ENCODE results near the gene VMO1.
A peak's percentile ranks its signal among the peaks of the same experiment; 100 is the strongest.
"Not testable (repeated sequence)": the region's sequence is repeated elsewhere in the genome, so short reads cannot be mapped to it uniquely, and the experiment has no call there.

The VMO1 gene
- total RNA-seq, result 0.10 to 0.85 (median 0.18) reads per million in 4 experiments

DNA sequence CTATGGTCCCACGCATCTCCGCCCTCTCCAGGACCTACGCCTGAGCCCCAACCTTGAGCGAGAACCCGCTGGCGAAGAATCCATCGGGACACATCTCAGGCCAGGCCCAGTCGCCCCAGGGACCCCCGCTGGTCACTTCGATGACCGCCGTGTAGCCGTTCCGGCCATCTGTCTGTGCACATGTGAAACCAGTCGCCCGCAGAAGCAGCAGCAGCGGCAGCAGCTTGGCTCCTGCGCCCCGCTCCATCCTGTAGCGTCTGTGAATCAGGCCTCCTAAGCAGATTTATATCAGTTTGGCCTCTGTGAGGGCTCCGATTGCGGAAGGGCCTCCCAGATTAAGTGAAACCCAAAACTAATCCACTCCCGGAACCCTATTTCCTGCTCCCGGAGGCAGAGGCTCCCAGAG is at the start of gene VMO1:
Gene VMO1, minus strand, starts transcription at position 259 of the 406 bp plus-strand sequence. Its CDS starts 12 bp downstream, at position 247.
- no peak for DNase-seq

GRCh38 chr17:4834681-4835020 is 48.5 kb upstream of the VMO1 start:
- no peak for DNase-seq

DNA sequence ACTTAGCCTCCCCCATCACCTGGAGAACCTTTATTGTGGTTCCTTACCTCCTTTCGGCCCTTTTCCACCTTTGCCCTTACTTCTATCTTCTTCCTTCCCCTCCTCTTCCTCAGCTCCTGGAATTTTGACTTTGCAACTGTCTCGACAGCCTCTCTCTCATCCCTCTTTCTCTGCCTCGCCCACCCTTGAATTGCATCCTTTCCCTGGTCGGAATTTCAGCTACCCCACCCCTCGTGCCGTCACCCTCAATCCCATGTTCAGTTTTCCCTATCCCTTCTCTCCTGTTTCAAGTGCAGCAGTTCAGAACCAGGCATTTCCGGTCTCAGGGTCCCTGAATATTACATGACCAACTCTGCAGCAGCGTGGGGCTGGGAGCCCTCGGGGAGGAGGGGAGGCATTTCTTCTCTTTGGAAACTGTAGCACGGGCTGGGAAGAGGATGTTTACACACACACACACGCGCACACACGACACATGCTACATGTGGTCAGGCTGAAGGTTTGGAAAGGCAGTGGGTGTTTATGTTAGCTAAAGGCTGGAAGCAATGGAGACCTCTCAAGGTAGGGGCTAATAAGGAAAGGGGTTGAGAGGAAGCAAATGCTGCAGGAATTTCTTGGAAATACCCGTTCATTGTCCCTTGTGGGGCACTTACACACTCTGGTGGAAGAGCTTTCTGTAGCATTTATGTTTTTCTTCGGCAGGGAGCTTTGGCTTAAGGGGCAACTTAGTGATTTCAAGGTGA is 47.9 kb upstream of the VMO1 start:
- DNase-seq, result no peak

- DNase-seq, result peak; percentile 79
Measured at GRCh38 chr17:4833178-4833940, 47.2 kb upstream of the VMO1 start, which contains the start of gene MINK1. Gene MINK1, plus strand, starts transcription at chr17:4833340. Its CDS starts 244 bp downstream, at chr17:4833584.

GRCh38 chr17:4832829-4833177 is 46.6 kb upstream of the VMO1 start:
- DNase-seq, result not testable (repeated sequence)

GRCh38 chr17:4827399-4827798 is 41.2 kb upstream of the VMO1 start:
- DNase-seq, result no peak

DNA sequence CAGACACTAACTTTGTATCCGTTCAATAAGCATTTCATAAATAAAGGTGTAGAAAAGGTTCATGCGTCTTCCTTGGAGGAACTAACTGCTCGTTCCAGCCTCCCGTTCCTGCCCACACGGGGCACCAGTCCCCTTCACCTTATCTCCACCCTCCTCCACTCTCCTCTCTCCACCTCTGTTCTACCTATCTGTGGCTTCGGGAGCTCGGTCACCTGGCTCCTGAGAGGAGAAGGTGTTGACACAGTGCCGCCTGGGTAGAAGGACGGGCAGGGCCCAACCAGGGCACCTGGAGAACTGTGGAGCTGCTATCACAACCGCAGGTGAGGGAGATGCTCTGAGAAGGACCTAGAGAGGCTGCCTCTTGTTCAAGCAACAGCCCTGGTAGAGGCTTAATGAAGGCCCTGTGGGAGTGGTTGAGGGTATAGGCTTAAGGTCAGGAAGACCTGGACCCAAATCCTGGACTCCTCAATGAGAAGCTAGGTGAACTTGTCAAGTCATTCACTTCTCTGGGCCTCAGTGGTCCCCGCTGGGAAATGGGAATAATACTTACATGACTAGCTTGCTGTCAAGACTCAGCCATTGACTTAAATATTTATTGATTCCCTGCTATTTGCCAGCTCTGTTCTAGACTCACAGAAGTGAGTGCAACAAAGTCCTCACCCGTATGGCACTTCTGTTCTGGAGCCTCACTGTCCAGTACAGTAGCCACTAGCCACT is 37.4 kb upstream of the VMO1 start:
- no peak for DNase-seq

- DNase-seq, result no peak
Measured at GRCh38 chr17:4822835-4823234, 36.7 kb upstream of the VMO1 start.

- no peak for DNase-seq
Measured at GRCh38 chr17:4818276-4818675, 32.1 kb upstream of the VMO1 start.

DNA sequence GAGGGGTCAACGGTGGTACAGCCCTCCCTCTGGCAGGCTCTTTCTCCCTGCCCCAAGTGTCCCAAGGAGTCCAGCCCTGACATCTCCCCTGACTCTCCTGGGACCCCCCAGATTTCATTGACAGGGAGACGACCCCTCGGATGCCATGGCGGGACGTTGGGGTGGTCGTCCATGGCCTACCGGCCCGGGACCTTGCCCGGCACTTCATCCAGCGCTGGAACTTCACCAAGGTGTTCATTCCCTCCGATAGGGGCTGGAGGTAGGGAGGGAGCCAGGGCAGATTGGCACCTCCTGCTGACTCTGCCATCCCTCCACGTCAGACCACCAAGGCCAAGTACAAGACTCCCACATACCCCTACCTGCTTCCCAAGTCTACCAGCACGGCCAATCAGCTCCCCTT is 30.7 kb upstream of the VMO1 start:
- no peak for DNase-seq

GRCh38 chr17:4815043-4815675 is 29.0 kb upstream of the VMO1 start:
- DNase-seq, result no peak

GRCh38 chr17:4812690-4813089 is 26.5 kb upstream of the VMO1 start:
- no peak for DNase-seq

DNA sequence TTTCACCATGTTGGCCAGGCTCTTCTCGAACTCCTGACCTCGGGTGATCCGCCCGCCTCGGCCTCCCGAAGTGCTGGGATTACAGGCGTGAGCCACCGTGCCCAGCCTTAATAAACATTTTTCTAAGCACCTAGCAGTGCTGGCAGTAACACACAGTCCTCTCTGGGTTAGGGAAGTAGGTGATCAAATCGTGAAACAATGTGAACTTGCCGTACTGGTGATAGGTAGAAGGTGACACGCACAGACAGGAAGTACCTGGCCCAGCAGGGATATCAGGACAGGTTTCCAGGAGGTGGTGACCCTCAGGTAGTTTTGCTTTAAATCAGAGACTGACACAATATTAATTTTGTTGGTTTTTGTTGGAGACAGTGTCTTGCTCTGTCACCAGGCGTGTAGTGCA is 25.3 kb upstream of the VMO1 start:
- no peak for DNase-seq

DNA sequence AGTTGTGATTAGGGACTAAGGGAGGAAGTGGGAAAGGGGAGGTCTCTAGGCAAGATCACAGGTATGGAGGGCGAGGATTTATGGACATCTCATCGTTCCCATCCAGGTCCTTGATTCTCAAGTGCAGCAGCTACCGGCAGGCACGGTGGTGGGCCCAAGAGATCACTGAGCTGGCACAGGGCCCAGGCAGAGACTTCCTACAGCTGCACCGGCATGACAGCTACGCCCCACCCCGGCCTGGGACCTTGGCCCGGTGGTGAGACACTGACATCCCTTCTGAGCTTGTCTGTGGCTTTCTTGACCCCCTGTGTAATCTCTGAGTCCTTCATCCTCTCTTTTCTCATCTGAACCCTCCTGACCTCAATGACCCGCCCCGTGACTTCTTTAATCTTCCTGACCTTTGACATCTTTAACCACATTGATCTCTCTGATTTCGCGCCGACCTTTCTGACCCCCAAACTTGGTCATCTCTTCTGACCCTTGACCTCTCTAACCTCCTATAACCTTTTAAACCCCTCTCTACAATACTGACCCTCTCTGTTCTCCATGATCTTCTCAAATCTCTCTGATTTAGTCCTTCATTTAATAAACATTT is 24.6 kb upstream of the VMO1 start:
- DNase-seq, result no peak

DNA sequence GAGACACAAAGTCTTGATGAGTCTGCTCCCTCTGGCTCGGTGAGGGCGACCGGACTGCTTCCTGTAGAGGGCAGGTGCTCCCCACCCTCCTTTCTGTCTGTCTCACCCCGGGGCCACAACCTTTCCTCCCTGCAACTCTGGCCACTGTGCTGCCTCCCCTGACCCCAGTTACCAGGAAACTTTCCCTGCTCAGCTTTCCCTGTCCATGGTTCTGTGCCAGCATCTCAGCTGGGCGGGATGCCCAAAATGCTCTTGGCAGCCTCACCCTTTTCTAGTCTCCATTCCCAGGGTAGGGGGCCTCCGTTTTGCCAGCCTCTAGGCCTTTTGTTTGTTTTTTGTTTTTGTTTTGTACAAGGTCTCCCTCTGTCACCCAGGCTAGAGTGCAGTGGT is 22.2 kb upstream of the VMO1 start:
- no peak for DNase-seq

DNA sequence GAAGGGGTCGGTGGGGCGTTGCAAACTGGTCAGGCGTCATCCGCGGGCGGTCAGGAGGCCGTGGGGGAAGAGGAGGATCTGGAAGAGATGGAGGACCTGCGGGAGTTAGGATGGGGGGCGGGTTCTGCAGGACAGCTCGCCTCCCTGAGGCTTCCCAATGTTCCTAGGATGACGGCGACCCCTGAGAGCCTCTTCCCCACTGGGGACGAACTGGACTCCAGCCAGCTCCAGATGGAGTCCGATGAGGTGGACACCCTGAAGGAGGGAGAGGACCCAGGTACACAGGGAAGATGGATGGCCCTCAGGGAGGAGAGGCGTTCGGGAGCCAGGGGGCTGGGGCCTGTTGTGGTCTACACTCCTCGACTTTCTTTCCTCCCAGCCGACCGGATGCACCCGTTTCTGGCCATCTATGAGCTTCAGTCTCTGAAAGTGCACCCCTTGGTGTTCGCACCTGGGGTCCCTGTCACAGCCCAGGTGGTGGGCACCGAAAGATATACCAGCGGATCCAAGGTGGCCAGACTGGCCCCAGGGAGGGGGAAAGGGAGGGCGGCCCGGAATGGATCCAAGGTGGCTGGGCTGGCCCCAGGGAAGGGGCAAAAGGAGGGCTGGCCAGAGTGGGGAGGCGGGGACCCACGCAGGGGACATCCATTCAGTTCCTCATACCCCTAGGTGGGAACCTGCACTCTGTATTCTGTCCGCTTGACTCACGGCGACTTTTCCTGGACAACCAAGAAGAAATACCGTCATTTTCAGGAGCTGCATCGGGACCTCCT is 21.6 kb upstream of the VMO1 start:
- DNase-seq, result no peak

- DNase-seq, result peak; percentile 76
Measured at GRCh38 chr17:4806777-4807604, 20.8 kb upstream of the VMO1 start, which contains the start of gene PLD2. Gene PLD2, plus strand, starts transcription at chr17:4807152. Its CDS starts 621 bp downstream, at chr17:4807773.

- no peak for DNase-seq
Measured at GRCh38 chr17:4806456-4806776, 20.3 kb upstream of the VMO1 start.

GRCh38 chr17:4802228-4802627 is 16.1 kb upstream of the VMO1 start, which contains the start of gene C17orf114:
Gene C17orf114, minus strand, starts transcription at chr17:4802328.
- no peak for DNase-seq

DNA sequence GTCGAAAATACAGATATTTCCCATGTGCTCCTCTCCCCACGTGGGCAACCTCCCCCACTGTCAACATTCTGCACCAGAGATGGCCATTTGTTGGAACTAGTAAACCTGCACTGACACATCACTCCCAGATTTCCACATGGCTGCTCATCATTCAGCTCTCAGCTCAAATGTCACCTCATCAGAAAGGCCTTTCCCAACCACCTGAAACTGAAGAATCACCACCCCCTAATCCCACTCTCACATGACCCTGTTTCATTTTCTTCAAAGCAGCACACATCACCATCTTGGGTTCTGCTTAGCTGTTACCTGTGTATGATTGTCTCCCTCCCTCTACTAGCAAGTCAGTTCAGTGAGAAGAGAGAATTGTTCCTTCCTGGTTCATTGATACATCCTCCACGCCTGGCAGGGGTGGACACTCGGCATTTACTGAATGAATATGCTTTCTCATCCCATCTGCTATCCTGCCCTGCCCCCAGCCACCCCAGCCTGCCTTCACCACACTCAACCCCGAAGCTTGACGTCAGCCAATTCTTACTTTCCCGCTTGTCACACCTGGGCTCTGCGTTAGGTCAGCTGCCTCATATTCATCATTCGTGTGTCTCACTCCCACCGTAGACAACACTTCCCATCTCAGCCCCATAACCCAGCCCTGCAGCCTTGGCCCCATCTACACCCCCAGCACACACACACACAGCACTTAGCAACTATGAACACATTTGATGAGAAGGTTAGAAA is 14.5 kb upstream of the VMO1 start:
- no peak for DNase-seq
